Gastroesophageal sphincter (tissue), 4 donors: ENCODE measurements around the gene DLX4. TPM values are rescaled to one million over a fixed set of nuclear protein-coding genes. Genes with fewer than 3 reads are reported as not detected.

Source experiments
- ATAC-seq: fragments of 150-250 bp; one replicate; pipeline ENCODE4 v1.9.1; 2016; ENCODE audit warnings: mild to moderate bottlenecking, moderate library complexity
- H3K27ac ChIP-seq, 4 donors: fragments of 200-600 bp; sonication (generic) in 3 of 4; 1 replicate in 3 of 4; 2 replicates in 1 of 4; pipeline ENCODE4 v1.5.1; 2016 to 2019
- H3K27me3 ChIP-seq: fragments of 200-600 bp; sonication (generic); one replicate; pipeline ENCODE4 v1.5.1; 2019
- H3K36me3 ChIP-seq, 2 donors: fragments of 200-600 bp; sonication (generic); one replicate each; pipeline ENCODE4 v1.5.1; 2019; ENCODE audit warnings: control low read depth in 1 of 2
- H3K4me1 ChIP-seq, 3 donors: fragments of 200-600 bp; sonication (generic); 1 replicate in 2 of 3; 2 replicates in 1 of 3; pipeline ENCODE4 v1.5.1; 2016 to 2019; ENCODE audit warnings: control low read depth in 2 of 3
- H3K4me3 ChIP-seq, 2 donors: fragments of 200-600 bp; sonication (generic); one replicate each; pipeline ENCODE4 v1.5.1; 2019; ENCODE audit warnings: mild to moderate bottlenecking in 1 of 2, moderate library complexity in 1 of 2
- H3K9me3 ChIP-seq, 3 donors: fragments of 200-600 bp; sonication (generic); one replicate each; pipeline ENCODE4 v1.5.1; 2017 to 2019; ENCODE audit warnings: control low read depth in 2 of 3
- CTCF ChIP-seq, 4 experiments: fragments of 200-600 bp in 2 of 4; fragments of 450-650 bp in 2 of 4; sonication (generic) in 1 of 4; IDR thresholded peaks; one replicate each; pipeline ENCODE4 v1.5.1; 2017 to 2019; ENCODE audit warnings: antibody characterized with exemption in 4 of 4, mild to moderate bottlenecking in 2 of 4, moderate library complexity in 2 of 4
- EP300 ChIP-seq: sonication (generic); formaldehyde crosslinking; IDR thresholded peaks from one replicate; pipeline ENCODE4 v1.6.1; 2017; ENCODE audit warnings: antibody characterized with exemption, mild to moderate bottlenecking
- POLR2A ChIP-seq, 2 donors: fragments of 450-650 bp; IDR thresholded peaks; one replicate each; pipeline ENCODE4 v1.6.1; 2017; ENCODE audit warnings: antibody characterized with exemption in 2 of 2, mild to moderate bottlenecking in 2 of 2, moderate library complexity in 1 of 2
- POLR2AphosphoS5 ChIP-seq: sonication (generic); formaldehyde crosslinking; IDR thresholded peaks from one replicate; pipeline ENCODE4 v1.6.1; 2017; ENCODE audit warnings: antibody characterized with exemption
- WGBS, 2 donors: methylation state at CpG; one replicate each; pipeline ENCODE4 v1.1.5; 2018; ENCODE audit warnings: low coverage in 1 of 2; 5-methylcytosine and 5-hydroxymethylcytosine counted together
- small RNA-seq, 4 donors: library from RNA; depleted of rRNA; stranded (forward); fragments of <200 nt; gene quantifications; one replicate each; pipeline ENCODE3, GENCODE V24; 2016
- total RNA-seq, 4 donors: library from RNA; depleted of rRNA; stranded (reverse); fragments of >200 nt; gene quantifications; one replicate each; pipeline ENCODE4 v1.1.0, GENCODE V29; 2016

The DLX4 gene
- total RNA-seq, 4 donors from 2014 or later = 0.35 TPM; not detected in 3

GRCh38 chr17:50023520-50023919, 54.5 kb downstream of the DLX4 start:
- 47 to 55% methylated on average over 8 of the region's 8 CpGs for WGBS, 2 donors

More at GRCh38 chr17:50023520-50023919, 54.5 kb downstream of the DLX4 start:
- ATAC-seq = no peak
- no peak overlapping the region for H3K4me3 ChIP-seq
- H3K9me3 ChIP-seq = no peaks in the 10 kb centered on the region
- H3K36me3 ChIP-seq = no peaks in the 10 kb centered on the region
- no peak for TF ChIP-seq POLR2A (IDR thresholded peaks at IDR 0.05)
- no peak for TF ChIP-seq EP300
- no peak for TF ChIP-seq CTCF (IDR thresholded peaks at IDR 0.05)
- no peak for TF ChIP-seq POLR2AphosphoS5
- H3K27ac ChIP-seq = no peak overlapping the region
- H3K4me1 ChIP-seq = peaks cover 0 to 21% (median 16%) of the 10 kb centered on the region in 3 donors
- no peaks in the 10 kb centered on the region for H3K27me3 ChIP-seq

Small RNA genes lying within 50 kb of the gene (small RNA-seq; reads per million reads assigned to genes)
- gene RNU6-1313P = 0 reads per million in 4 donors

Other genes starting within 250 kb of the DLX4 start
- gene FAM117A, start 205.1 kb upstream of the DLX4 start, total RNA-seq = 10 to 100 TPM; 12.4 to 39.5 (median 19.8) TPM
- 10 to 100 TPM; 37.7 to 54.1 (median 46.1) TPM for gene KAT7, start 180.5 kb upstream of the DLX4 start, total RNA-seq
- not detected for gene TAC4, start 121.1 kb upstream of the DLX4 start, total RNA-seq
- gene DLX3, start 26.0 kb downstream of the DLX4 start, total RNA-seq = not detected
- 100 to 1,000 TPM in 3 of 4 donors, 10 to 100 TPM in 1; 62.4 to 131 (median 124) TPM for gene ITGA3, start 86.9 kb downstream of the DLX4 start, total RNA-seq
- gene PDK2, start 126.2 kb downstream of the DLX4 start, total RNA-seq = 10 to 100 TPM; 31.6 to 70.6 (median 58.1) TPM
- gene SAMD14, start 161.0 kb downstream of the DLX4 start, total RNA-seq = 1 to 10 TPM; 1.3 to 2.8 (median 2.3) TPM
- 10 to 100 TPM; 23.3 to 38.1 (median 30.8) TPM for gene PPP1R9B, start 181.5 kb downstream of the DLX4 start, total RNA-seq
- 100 to 1,000 TPM in 2 of 4 donors, 10 to 100 TPM in 2; 58.1 to 145 (median 93.4) TPM for gene SGCA, start 196.8 kb downstream of the DLX4 start, total RNA-seq
- 10 to 100 TPM; 14.6 to 92.9 (median 69.7) TPM for gene COL1A1, start 232.4 kb downstream of the DLX4 start, total RNA-seq